Heart left ventricle (tissue), 16 donors: ENCODE data around the gene DCST1. TPM values are rescaled to one million over a fixed set of nuclear protein-coding genes. Genes with fewer than 3 reads are reported as not detected.

ENCODE experiments used
- ATAC-seq, 4 donors: fragments of 200-7000 bp; cut with Tn5 transposase; one replicate each; pipeline ENCODE4 v1.9.1; 2020 to 2022; ENCODE audit warnings: moderate library complexity in 4 of 4, mild to moderate bottlenecking in 3 of 4, moderate number of reproducible peaks in 1 of 4
- DNase-seq, 5 donors: peaks; one replicate each; pipeline ENCODE4 v3.0.0-alpha.2; 2020
- H3K27ac ChIP-seq, 12 donors: fragments of 200-600 bp; sonication (generic) in 4 of 12; one replicate each; pipeline versions ENCODE4 v1.5.0 to v1.8.0; 2016 to 2022; ENCODE audit warnings: mild to moderate bottlenecking in 2 of 12
- H3K27me3 ChIP-seq, 9 donors: fragments of 200-600 bp; sonication (generic) in 2 of 9; one replicate each; pipeline versions ENCODE4 v1.5.1 to v1.8.0; 2016 to 2022; ENCODE audit warnings: mild to moderate bottlenecking in 3 of 9
- H3K36me3 ChIP-seq, 9 donors: fragments of 200-600 bp; sonication (generic) in 2 of 9; one replicate each; pipeline versions ENCODE4 v1.5.0 to v1.8.0; 2018 to 2022; ENCODE audit warnings: mild to moderate bottlenecking in 2 of 9
- H3K4me1 ChIP-seq, 12 donors: fragments of 200-600 bp; sonication (generic) in 4 of 12; one replicate each; pipeline versions ENCODE4 v1.5.0 to v1.8.0; 2016 to 2022; ENCODE audit warnings: mild to moderate bottlenecking in 3 of 12
- H3K4me3 ChIP-seq, 12 donors: fragments of 200-600 bp; sonication (generic) in 4 of 12; one replicate each; pipeline versions ENCODE4 v1.5.0 to v1.8.0; 2017 to 2022; ENCODE audit warnings: mild to moderate bottlenecking in 9 of 12, moderate library complexity in 4 of 12
- H3K9me3 ChIP-seq, 12 donors: fragments of 200-600 bp; sonication (generic) in 4 of 12; one replicate each; pipeline versions ENCODE4 v1.5.0 to v1.8.0; 2016 to 2022; ENCODE audit warnings: mild to moderate bottlenecking in 1 of 12
- CTCF ChIP-seq, 12 donors: fragments of 200-600 bp; sonication (generic) in 4 of 12; IDR thresholded peaks; one replicate each; pipeline versions ENCODE4 v1.5.0 to v1.8.0; 2018 to 2022; ENCODE audit warnings: antibody characterized with exemption in 12 of 12, mild to moderate bottlenecking in 5 of 12
- POLR2A ChIP-seq, 2 donors: fragments of 450-650 bp; IDR thresholded peaks; one replicate each; pipeline ENCODE4 v1.6.1; 2017; ENCODE audit warnings: antibody characterized with exemption in 2 of 2, mild to moderate bottlenecking in 2 of 2, moderate library complexity in 2 of 2
- WGBS, 4 donors: extraction: QIAGEN DNeasy Blood & Tissue Kit in 2 of 4; methylation state at CpG; one replicate each; pipeline versions ENCODE4 v1.1.5 to v1.1.7; 2013 to 2018; 5-methylcytosine and 5-hydroxymethylcytosine counted together
- intact Hi-C, 10 donors: fragments of 100-400 bp; cut with DNase I; formaldehyde crosslinking; loops; one replicate each; pipeline versions ENCODE4 v1.11.1 to v1.14.2; 2022
- polyA plus RNA-seq, 2 donors: library from polyadenylated mRNA; stranded (reverse); fragments of 200-250 nt; gene quantifications; one replicate each; pipeline ENCODE4 v1.2.3, GENCODE V29; 2013
- total RNA-seq, 9 donors: library from RNA; depleted of rRNA in 2 of 9; stranded (reverse); fragments of >200 nt in 2 of 9; fragmentation: NEBNext Ultra II Directional in 3 of 9; extraction: Animal tissue kit (Norgen Biotek cat#: 25700) in 3 of 9; gene quantifications; one replicate each; pipeline versions ENCODE4 v1.1.0 to v1.2.4, GENCODE V29; 2016 to 2023
- donor health status: ischemic (EF 13 %, LVEDD 7.1; RV severe dilation, severe dysfunction).
- donor health status: healthy with polysubstance abuse.
- donor health status: DM: no; HTN: yes; CAD: no.
- donor health status: DM: no; HTN: no; CAD: no.
- donor health status: ischemic (EF 25% LVEDD 6.9; RV normal size, moderate dysfunction).
- donor health status: ischemic (EF 25% LVEDD 5.7; RV mildly dilated, moderate dysfunction).
- donor health status: healthy.
- donor health status: DM: yes; HTN: yes; CAD: no.
- donor health status: ischemic (EF 35%, LVEDD 5.7; RV mildly dilated, moderate dysfunction).
- donor health status: nonischemic (EF 11% LVEDD 7.7; RV severe dilation, severe dysfunction).
- donor health status: DM: yes; HTN: yes; CAD: no.
- donor health status: PGD.
- donor health status: ischemic (EF 29% LVEDD 5.4; RV normal size, mild dysfunction).
- donor health status: nonischemic (EF 23%, LVEDD 6.1; RV moderate dilation, normal function).

DCST1 gene
- total and polyA plus RNA-seq, 11 donors, result not detected

- intact Hi-C loops, result loop anchor here in 6 of 10 donors (5.0 kb wide), 5 partner anchors 98 to 583 kb away; partner anchors contain the start of genes PYGO2 (in 3 of the 6) and PBXIP1 (in 2 of the 6)
- Histone ChIP-seq H3K4me3 (peak overlapping the region in 1 of 12 donors; percentile 85), H3K9me3 (no peaks in the 10 kb centered on the region), H3K4me1 (peaks cover 0 to 45% (median 25%) of the 10 kb centered on the region in 12 donors), H3K36me3 (peaks cover 0 to 30% (median 13%) of the 10 kb centered on the region in 9 donors), H3K27me3 (no peaks in the 10 kb centered on the region), H3K27ac (no peak overlapping the region)
- ATAC-seq (no peak), DNase-seq (no peak)
- TF ChIP-seq POLR2A (IDR thresholded peaks at IDR 0.05), result no peak
- no peak for TF ChIP-seq CTCF (IDR thresholded peaks at IDR 0.05)
- WGBS, 4 donors, result 76 to 84% (median 79%) methylated on average over 5 of the region's 5 CpGs
Observed at GRCh38 chr1:155064832-155065429, 31.3 kb downstream of the DCST1 start.

- ATAC-seq (no peak), DNase-seq (no peak)
- WGBS, 4 donors, result 90 to 96% (median 93%) methylated on average over 8 of the region's 8 CpGs
- H3K9me3 ChIP-seq, result no peaks in the 10 kb centered on the region
- intact Hi-C loops, result no loop called here
- no peak overlapping the region for H3K4me3 ChIP-seq
- H3K27ac ChIP-seq, result no peak overlapping the region
- TF ChIP-seq CTCF (IDR thresholded peaks at IDR 0.05) (no peak), POLR2A (IDR thresholded peaks at IDR 0.05) (no peak)
- H3K4me1 ChIP-seq, result peaks cover 0 to 44% (median 30%) of the 10 kb centered on the region in 12 donors
- no peaks in the 10 kb centered on the region for H3K27me3 ChIP-seq
- peaks cover 0 to 12% (median 0%) of the 10 kb centered on the region in 9 donors for H3K36me3 ChIP-seq
Observed at GRCh38 chr1:155066777-155067176, 33.2 kb downstream of the DCST1 start.

GRCh38 chr1:155068599-155068998 is 35.0 kb downstream of the DCST1 start:
- Histone ChIP-seq H3K4me1 (peaks cover 0 to 29% (median 14%) of the 10 kb centered on the region in 12 donors), H3K27me3 (no peaks in the 10 kb centered on the region), H3K27ac (no peak overlapping the region), H3K9me3 (no peaks in the 10 kb centered on the region), H3K4me3 (no peak overlapping the region), H3K36me3 (peaks cover 0 to 9% (median 0%) of the 10 kb centered on the region in 9 donors)
- intact Hi-C loops, result no loop called here
- TF ChIP-seq CTCF (IDR thresholded peaks at IDR 0.05) (no peak), POLR2A (IDR thresholded peaks at IDR 0.05) (no peak)
- ATAC-seq (no peak), DNase-seq (no peak)
- WGBS, 4 donors, result 94 to 96% (median 96%) methylated on average over 3 of the region's 3 CpGs

GRCh38 chr1:155069551-155070157 is 36.0 kb downstream of the DCST1 start:
- no peak for ATAC-seq
- Histone ChIP-seq H3K4me3 (no peak overlapping the region), H3K27ac (no peak overlapping the region), H3K36me3 (peaks cover 0 to 9% (median 0%) of the 10 kb centered on the region in 9 donors), H3K9me3 (no peaks in the 10 kb centered on the region), H3K27me3 (no peaks in the 10 kb centered on the region), H3K4me1 (peaks cover 0 to 21% (median 14%) of the 10 kb centered on the region in 12 donors)
- intact Hi-C loops, result no loop called here
- no peak for DNase-seq
- 74 to 85% (median 79%) methylated on average over 7 of the region's 7 CpGs for WGBS, 4 donors
- no peak for TF ChIP-seq POLR2A (IDR thresholded peaks at IDR 0.05)
- no peak for TF ChIP-seq CTCF (IDR thresholded peaks at IDR 0.05)
